GM21786 (cell line): ENCODE measurements around the gene PPP3R2.

Experiments
- ATAC-seq: cut with Tn5 transposase; IDR thresholded peaks from one replicate; pipeline ENCODE4 v1.9.1; 2021; ENCODE audit not compliant: unreplicated experiment

PPP3R2 gene

GRCh38 chr9:101594796-101595195 lies at the start of gene PPP3R2:
TSS of gene PPP3R2 (minus strand) at chr9:101594969. CDS start at chr9:101594921, 48 bp downstream.
- ATAC-seq, result no peak

DNA sequence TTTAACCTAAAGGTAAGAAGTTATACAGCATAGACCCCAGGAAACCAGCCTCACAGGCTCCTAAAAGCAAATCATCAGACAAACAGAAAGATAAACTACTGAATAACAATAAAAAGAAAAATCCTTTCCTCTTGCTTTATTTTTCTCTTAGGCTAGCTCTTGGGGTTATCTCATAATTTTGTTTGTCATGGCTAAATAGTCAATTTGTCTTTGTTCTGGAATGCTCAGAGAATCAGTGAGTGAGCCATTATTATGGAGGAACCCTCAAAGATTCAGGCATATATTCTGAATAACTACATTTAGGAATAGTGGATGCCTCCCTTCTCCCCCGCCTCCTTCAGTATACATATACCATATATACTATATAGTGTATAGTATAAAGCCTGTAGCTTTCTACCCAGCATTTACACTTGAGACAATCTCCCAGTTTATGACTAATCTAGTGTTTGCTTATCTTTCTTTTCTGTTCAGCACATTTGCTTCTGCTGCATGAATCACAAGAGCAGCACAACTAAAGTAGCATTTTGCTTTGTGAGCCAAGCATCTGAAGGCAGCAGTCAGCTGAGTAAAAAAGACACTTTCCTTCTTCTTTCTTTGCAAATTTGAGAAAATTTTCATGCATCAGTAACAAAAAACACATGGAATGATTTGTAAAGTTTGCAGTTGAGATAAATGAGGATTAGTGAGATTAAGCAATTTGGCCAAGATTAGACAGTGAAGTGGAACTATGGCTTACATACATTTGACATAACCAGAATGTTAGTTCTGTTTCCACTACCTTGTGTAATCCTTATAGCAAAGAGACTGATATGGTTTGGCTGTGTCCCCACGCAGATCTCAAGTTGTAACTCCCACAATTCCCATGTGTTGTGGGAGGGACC lies 45.3 kb upstream of the PPP3R2 start:
- ATAC-seq, result no peak

GRCh38 chr9:101639311-101639710 lies 44.5 kb upstream of the PPP3R2 start:
- ATAC-seq, result no peak

GRCh38 chr9:101636247-101636646 lies 41.5 kb upstream of the PPP3R2 start:
- no peak for ATAC-seq

DNA sequence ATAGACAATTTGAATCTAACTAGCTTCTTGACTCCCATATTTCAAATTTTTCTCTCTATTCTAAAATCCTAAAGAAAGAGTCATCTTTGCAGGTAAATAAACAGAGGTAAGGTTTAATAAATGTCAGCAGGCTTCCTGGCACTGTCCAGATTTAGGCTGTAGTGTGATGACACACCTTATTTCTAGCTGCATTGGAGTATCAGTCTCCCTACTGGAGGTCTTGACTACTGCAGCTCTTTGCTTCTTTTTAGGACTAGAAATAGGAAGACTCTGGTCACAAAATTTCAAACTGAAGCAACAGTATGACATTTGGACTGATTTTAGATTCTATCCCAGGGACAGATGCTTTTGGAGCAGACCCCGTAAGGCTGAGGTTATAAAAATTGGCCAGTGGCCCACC lies 40.7 kb upstream of the PPP3R2 start:
- ATAC-seq, result no peak

DNA sequence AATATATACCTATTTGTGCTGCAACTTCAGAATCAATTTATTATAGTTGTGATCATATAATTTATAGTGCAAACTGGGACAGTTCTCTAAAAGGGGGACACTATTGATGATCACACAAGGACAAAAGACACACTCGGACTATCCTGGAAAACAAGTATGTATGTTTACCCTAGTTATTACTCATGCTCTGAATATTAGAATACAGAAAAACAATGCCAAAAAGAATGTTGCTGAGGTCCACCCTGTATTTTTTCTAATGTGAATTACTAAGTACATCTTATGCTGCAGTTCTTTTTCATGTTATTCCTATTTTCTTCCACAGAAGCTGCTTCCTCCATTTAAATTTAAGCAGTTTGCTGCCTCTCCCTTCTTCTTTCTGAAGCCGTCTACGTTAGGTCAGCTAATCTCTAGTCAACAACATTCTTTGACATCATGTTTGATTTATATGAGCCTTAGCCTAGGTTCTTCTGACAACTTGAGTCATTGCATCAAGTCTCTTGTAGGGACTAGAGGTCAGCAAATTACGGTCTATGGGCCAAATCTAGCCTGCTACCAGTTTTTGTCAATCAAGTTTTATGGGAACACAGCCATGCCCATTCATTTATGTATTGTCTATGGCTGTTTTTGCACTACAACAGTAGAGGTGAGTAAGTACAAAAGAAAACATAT lies 40.1 kb upstream of the PPP3R2 start:
- no peak for ATAC-seq

DNA sequence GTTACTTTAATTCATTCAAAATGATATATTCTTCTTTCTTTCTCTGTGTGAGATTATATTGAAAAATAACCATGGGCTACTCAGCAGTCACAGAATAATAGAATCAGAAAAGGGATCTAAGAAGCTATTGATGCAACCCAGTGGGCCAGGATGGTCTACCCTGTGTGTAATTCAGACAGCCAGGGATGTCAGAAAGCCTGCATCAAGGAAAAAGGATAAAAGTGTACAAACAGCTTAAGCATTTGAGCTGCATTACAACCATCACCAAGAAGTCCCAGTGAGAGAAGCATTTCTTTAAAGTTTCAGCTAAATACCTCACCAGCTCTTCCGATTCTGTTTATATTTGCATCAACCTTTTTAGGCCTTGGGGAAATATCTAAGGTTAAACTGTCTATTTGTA lies 37.8 kb upstream of the PPP3R2 start:
- no peak for ATAC-seq

GRCh38 chr9:101631892-101632291 lies 37.1 kb upstream of the PPP3R2 start:
- ATAC-seq, result no peak

GRCh38 chr9:101629636-101630035 lies 34.9 kb upstream of the PPP3R2 start:
- no peak for ATAC-seq

GRCh38 chr9:101628173-101628572 lies 33.4 kb upstream of the PPP3R2 start:
- no peak for ATAC-seq

DNA sequence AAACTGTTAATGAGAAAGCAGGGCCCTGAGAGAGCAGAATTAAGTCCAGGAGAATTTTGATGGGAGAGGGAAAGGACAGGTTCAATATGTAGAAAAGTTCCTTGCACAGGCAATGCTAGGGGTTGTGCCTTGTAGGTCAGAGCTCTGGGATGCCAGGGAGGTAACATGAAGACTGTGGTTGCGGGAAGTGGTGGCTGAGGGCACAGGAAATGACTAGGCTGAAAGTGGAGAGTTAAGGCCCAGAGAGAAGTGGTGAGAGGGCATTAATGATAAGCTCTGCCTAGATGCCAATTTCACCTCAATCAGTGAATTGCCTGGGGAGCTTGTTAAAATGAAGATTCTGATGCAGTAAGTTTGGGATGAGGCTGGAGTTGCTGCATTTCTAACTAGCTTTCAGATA lies 31.5 kb upstream of the PPP3R2 start:
- ATAC-seq, result no peak

- ATAC-seq, result no peak
Observed at GRCh38 chr9:101625876-101626275, 31.1 kb upstream of the PPP3R2 start.

GRCh38 chr9:101620452-101620851 lies 25.7 kb upstream of the PPP3R2 start:
- no peak for ATAC-seq

- ATAC-seq, result no peak
Observed at GRCh38 chr9:101618698-101619097, 23.9 kb upstream of the PPP3R2 start.

DNA sequence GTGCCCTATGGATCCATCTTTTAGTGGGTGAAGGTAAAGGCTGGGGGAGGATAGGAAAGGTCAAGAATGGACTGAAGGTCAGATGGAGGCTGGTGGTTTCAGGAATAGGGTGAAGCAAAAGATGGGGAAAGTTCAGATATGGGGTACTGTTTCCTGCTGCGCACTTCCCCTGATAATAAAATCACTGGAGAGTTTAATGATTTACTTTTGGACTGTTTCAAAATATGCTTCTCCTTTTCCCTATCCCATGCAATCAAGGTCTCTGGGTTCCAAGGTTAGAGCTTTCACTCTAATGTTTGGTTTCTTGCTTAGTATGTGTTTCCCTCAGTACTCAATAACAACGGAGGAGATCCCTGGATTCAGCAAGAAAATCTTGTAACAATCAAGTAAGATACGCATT lies 10.8 kb upstream of the PPP3R2 start:
- no peak for ATAC-seq

DNA sequence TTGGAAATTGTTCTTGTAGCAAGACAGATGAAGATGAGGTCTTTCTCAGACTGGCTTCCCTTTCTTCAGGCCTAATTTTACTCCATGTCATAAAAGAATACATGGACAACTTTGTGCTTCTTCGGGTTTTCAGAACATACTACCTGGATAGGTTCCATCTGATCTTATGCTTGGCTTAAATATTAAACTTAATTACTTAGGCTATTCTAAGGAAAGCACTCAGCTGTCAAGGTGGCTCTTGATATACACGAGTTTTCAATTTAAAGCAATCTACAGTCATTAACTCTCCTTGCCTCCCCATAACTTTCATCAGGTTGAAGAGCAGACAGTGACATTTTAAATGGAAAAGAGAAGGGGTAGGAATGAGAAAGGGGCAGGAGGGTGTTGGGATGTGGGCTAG lies 9.5 kb upstream of the PPP3R2 start:
- no peak for ATAC-seq

- no peak for ATAC-seq
Observed at GRCh38 chr9:101601904-101602765, 7.4 kb upstream of the PPP3R2 start.

GRCh38 chr9:101593345-101593744 lies 1.4 kb downstream of the PPP3R2 start:
- no peak for ATAC-seq

GRCh38 chr9:101592788-101593187 lies 2.0 kb downstream of the PPP3R2 start:
- no peak for ATAC-seq

DNA sequence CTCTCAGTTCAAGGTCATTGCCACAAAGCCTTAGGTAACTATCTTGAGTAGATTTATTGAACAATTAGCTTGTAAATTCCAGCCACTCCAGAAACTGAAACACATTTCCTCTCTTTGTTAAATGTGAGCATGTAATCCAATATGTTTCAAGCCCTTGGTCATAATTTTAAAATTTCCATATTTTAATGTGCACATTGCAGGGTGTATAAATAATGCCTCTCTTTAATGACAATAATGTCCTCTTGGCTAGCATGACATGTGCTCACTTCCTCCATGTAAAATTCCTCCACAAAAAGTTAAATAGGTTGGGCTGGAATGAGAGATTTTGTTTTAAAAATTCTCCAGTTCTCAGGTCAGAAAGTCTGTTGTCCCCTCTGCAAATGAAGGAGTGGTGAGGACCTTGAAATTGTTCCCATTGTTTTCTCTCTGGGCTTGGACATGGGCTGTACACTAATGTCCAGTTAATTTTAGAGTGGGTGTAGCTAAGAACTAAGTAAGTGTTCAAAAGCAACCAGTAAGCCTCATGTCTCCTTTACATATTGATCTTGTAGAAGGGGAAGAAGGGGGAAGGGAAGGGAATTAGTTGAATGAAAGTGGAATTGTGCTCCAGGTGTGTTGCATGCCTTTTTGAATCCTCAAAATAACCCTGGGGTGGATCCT lies 2.9 kb downstream of the PPP3R2 start:
- ATAC-seq, result no peak

GRCh38 chr9:101590901-101591300 lies 3.9 kb downstream of the PPP3R2 start:
- no peak for ATAC-seq
